GM12892 (cell line): ENCODE measurements around the gene SLC22A9.

Experiments used
- DNase-seq: peaks from one replicate; pipeline ENCODE4 v3.0.0; 2011; ENCODE audit not compliant: insufficient read length
- FAIRE-seq: peaks from 2 replicates; lab custom pipeline; 2011; peaks lifted over from hg19 to GRCh38; lab: Jason Lieb, UNC
- POLR2A ChIP-seq: IDR thresholded peaks from 2 replicates; pipeline ENCODE4 v1.6.1; 2011; ENCODE audit warnings: low read depth, low read length, control low read depth
- POLR2AphosphoS5 ChIP-seq: IDR thresholded peaks from 2 replicates; pipeline ENCODE4 v1.6.1; 2011; ENCODE audit warnings: low read depth, low read length, control low read depth
- TAF1 ChIP-seq: IDR thresholded peaks from 2 replicates; pipeline ENCODE4 v1.6.1; 2011; ENCODE audit warnings: low read depth, mild to moderate bottlenecking, control low read depth, low read length, borderline replicate concordance

The SLC22A9 gene

DNA sequence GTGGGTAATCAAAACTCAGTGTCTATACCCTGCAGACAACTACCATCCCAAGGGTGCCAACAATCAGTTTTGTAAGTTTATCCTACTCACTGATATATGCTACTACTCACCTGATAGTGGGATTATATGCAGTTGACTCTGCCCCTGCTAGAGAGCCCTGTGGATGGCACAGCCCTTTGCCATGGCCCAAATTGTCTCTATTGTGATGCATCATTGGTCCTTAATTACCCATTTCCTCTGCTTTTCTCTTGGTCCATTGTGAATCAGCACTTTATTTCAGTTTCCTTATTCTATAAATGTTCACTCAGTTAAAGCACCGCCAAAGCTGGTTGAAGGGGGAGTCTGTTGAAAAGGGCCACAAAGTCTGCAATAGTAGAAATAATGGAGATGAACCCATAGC is 79.1 kb downstream of the SLC22A9 start:
- no peak for FAIRE-seq
- TF ChIP-seq POLR2AphosphoS5: no peak
- TF ChIP-seq POLR2A: no peak
- TF ChIP-seq TAF1: no peak
- no peak for DNase-seq

- TF ChIP-seq POLR2AphosphoS5: no peak
- no peak for TF ChIP-seq POLR2A
- TF ChIP-seq TAF1: no peak
- no peak for DNase-seq
- no peak for FAIRE-seq
These were observed 90.0 kb downstream of the SLC22A9 start for GRCh38 chr11:63459586-63459985.
